Esophagus squamous epithelium (tissue), 5 donors: ENCODE data around the gene SLFN14. TPM values are rescaled to one million over a fixed set of nuclear protein-coding genes. Genes with fewer than 3 reads are reported as not detected.
"Not testable (repeated sequence)": the region's sequence is repeated elsewhere in the genome, so short reads cannot be mapped to it uniquely, and the experiment has no call there.

ENCODE experiments used
- DNase-seq: peaks from one replicate; lab custom pipeline; 2025; lab: John Stamatoyannopoulos, UW
- H3K27ac ChIP-seq, 4 donors: fragments of 200-600 bp; sonication (generic); one replicate each; pipeline ENCODE4 v1.5.1; 2016 to 2019; ENCODE audit warnings: mild to moderate bottlenecking in 1 of 4
- H3K27me3 ChIP-seq, 4 donors: fragments of 200-600 bp; sonication (generic); 1 replicate in 3 of 4; 2 replicates in 1 of 4; pipeline versions ENCODE4 v1.5.1 to v1.6.0; 2017 to 2021; ENCODE audit warnings: antibody characterized with exemption in 1 of 4
- H3K36me3 ChIP-seq, 3 donors: fragments of 200-600 bp; sonication (generic); one replicate each; pipeline ENCODE4 v1.5.1; 2016 to 2019
- H3K4me1 ChIP-seq, 3 donors: fragments of 200-600 bp; sonication (generic); one replicate each; pipeline ENCODE4 v1.5.1; 2017 to 2019
- H3K4me3 ChIP-seq, 4 donors: fragments of 200-600 bp; sonication (generic); 1 replicate in 3 of 4; 2 replicates in 1 of 4; pipeline ENCODE4 v1.5.1; 2016 to 2019; ENCODE audit warnings: mild to moderate bottlenecking in 2 of 4, moderate library complexity in 1 of 4
- H3K9me3 ChIP-seq, 3 donors: fragments of 200-600 bp; sonication (generic); one replicate each; pipeline ENCODE4 v1.5.1; 2016 to 2019
- POLR2A ChIP-seq, 4 donors: fragments of 450-650 bp; IDR thresholded peaks; one replicate each; pipeline ENCODE4 v1.6.1; 2017; ENCODE audit warnings: antibody characterized with exemption in 4 of 4, mild to moderate bottlenecking in 4 of 4, moderate library complexity in 3 of 4
- WGBS, 2 donors: methylation state at CpG; one replicate each; pipeline ENCODE4 v1.1.5; 2018; 5-methylcytosine and 5-hydroxymethylcytosine counted together
- intact Hi-C: fragments of 100-400 bp; cut with DNase I; formaldehyde crosslinking; loops from one replicate; pipeline ENCODE4 v1.15.0; 2022
- total RNA-seq, 4 donors: library from RNA; depleted of rRNA; stranded (reverse); fragments of >200 nt; gene quantifications; one replicate each; pipeline ENCODE4 v1.1.0, GENCODE V29; 2016
- TF ChIP-seq, protein P1 (sequence below), 6 experiments: fragments of 450-650 bp in 4 of 6; fragments of 200-600 bp in 2 of 6; sonication (generic) in 2 of 6; IDR thresholded peaks; one replicate each; pipeline ENCODE4 v1.5.1; 2016 to 2019; ENCODE audit warnings: antibody characterized with exemption in 6 of 6, mild to moderate bottlenecking in 4 of 6, moderate library complexity in 4 of 6
- donor health status: DM: yes; HTN: yes; CAD: no.

SLFN14 gene
- total RNA-seq, 4 donors from 2014 or later = not detected

DNA sequence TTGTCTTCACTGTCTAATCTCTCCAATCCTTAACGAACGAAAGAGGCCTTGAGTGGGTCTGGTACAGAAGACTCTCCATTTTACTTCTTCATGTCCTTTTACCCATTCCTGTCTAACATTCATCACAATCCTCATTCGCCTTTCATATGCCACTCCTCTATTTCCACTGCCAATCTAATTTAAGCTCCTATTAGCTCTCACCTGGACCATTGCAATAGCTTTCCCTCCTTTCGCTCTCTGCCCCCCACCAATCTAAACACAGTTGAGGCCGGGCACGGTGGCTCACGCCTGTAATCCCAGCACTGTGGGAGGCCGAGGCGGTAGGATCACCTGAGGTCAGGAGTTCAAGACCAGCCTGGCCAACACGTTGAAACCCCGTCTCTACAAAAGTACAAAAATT, 6.3 kb upstream of the SLFN14 start:
- intact Hi-C loops = no loop called here
- peak overlapping the region in 3 of 4 donors; percentile 68 to 91 (median 70) for H3K4me3 ChIP-seq
- DNase-seq = no peak
- no peak for TF ChIP-seq POLR2A (IDR thresholded peaks at IDR 0.05)
- TF ChIP-seq, protein P1, sequence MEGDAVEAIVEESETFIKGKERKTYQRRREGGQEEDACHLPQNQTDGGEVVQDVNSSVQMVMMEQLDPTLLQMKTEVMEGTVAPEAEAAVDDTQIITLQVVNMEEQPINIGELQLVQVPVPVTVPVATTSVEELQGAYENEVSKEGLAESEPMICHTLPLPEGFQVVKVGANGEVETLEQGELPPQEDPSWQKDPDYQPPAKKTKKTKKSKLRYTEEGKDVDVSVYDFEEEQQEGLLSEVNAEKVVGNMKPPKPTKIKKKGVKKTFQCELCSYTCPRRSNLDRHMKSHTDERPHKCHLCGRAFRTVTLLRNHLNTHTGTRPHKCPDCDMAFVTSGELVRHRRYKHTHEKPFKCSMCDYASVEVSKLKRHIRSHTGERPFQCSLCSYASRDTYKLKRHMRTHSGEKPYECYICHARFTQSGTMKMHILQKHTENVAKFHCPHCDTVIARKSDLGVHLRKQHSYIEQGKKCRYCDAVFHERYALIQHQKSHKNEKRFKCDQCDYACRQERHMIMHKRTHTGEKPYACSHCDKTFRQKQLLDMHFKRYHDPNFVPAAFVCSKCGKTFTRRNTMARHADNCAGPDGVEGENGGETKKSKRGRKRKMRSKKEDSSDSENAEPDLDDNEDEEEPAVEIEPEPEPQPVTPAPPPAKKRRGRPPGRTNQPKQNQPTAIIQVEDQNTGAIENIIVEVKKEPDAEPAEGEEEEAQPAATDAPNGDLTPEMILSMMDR (IDR thresholded peaks at IDR 0.05) = no peak
- 55 to 58% methylated on average over 7 of the region's 11 CpGs for WGBS, 2 donors
- peak overlapping the region in 2 of 4 donors; percentile 84 to 90 for H3K27ac ChIP-seq
- no peaks in the 10 kb centered on the region for H3K9me3 ChIP-seq
- H3K36me3 ChIP-seq = no peaks in the 10 kb centered on the region
- peaks cover 16 to 37% (median 22%) of the 10 kb centered on the region in 3 donors for H3K4me1 ChIP-seq
- peaks cover 0 to 7% (median 0%) of the 10 kb centered on the region in 4 donors for H3K27me3 ChIP-seq

DNA sequence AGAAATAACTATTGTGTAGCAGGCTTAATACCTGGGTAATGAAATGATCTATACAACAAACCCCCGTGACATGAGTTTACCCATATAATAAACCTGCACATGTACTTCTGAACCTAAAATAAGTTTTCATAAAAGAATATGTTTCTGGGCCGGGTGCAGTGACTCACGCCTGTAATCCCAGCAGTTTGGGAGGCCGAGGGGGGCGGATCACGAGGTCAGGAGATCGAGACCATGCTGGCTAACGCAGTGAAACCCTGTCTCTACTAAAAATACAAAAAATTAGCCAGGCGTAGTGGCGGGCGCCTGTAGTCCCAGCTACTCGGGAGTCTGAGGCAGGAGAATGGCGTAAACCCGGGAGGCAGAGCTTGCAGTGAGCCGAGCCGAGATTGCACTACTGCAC, 2.6 kb upstream of the SLFN14 start:
- H3K27me3 ChIP-seq = peaks cover 0 to 31% (median 0%) of the 10 kb centered on the region in 4 donors
- 81 to 86% methylated on average over 16 of the region's 16 CpGs for WGBS, 2 donors
- H3K9me3 ChIP-seq, DNase-seq, H3K4me3 ChIP-seq, H3K36me3 ChIP-seq, intact Hi-C loops, H3K27ac ChIP-seq, H3K4me1 ChIP-seq: not testable (repeated sequence)

DNA sequence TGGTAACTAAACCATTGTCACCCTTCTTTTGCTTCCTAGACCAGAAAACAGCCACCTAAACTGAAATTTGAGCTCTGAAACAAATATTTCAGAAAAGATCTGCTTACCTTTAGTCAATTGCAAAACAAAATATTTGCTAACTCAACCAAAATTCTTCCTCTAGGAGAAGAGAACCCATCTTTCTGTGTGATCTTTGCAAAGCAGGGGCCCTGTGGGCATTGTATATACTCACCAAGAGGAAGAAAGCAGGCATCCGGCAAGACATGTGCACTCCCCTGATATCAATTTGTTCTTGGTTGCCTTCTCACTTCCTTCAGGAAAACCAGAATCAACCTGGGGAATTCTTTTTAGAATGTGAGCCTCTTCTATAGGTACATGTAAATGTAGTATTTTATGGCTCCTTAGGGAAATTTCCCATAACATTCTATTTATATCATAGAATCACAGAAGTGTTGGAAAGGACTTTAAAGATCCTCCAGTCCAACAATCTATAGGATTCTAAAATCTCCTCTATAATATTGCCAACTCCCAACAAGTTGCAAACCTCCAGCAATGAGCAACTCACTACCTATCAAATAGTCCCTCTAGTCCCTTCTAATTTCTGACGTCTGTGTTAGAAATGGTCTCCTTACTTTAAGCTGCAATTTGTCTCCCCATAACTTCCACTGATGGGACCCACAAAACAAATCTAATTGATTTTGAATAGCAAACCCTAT, 966 bp downstream of the SLFN14 start:
- intact Hi-C loops = no loop called here
- H3K4me3 ChIP-seq = no peak overlapping the region
- no peak overlapping the region for H3K27ac ChIP-seq
- no peaks in the 10 kb centered on the region for H3K9me3 ChIP-seq
- TF ChIP-seq, protein P1 (IDR thresholded peaks at IDR 0.05) = no peak
- TF ChIP-seq POLR2A (IDR thresholded peaks at IDR 0.05) = no peak
- no peaks in the 10 kb centered on the region for H3K36me3 ChIP-seq
- WGBS, 2 donors = 53 to 74% methylated on average over 2 of the region's 2 CpGs
- no peak for DNase-seq
- H3K4me1 ChIP-seq = no peaks in the 10 kb centered on the region
- H3K27me3 ChIP-seq = peaks cover 0 to 57% (median 0%) of the 10 kb centered on the region in 4 donors

DNA sequence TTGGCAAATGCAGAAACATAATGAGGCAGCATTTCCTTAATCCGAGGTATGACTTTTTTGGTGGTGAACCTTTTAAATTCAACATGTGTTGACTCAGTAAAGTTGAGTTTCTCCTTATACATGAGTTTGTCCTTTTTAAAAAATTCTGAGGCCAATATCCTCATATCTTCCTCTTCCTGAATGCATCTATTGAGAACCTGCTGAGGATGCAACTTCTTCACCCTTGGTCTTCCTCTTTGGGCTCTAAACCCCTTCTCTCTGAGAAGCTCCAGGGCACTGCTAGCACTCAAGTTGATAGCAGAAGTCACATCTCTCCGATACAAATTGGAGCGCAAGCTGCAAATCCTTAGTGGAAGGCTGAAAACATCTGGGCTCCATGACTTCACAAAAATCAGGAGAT, 3.3 kb downstream of the SLFN14 start:
- no peak overlapping the region for H3K27ac ChIP-seq
- TF ChIP-seq, protein P1 (IDR thresholded peaks at IDR 0.05) = no peak
- TF ChIP-seq POLR2A (IDR thresholded peaks at IDR 0.05) = no peak
- no peak for DNase-seq
- no peaks in the 10 kb centered on the region for H3K9me3 ChIP-seq
- no peaks in the 10 kb centered on the region for H3K4me1 ChIP-seq
- H3K36me3 ChIP-seq = no peaks in the 10 kb centered on the region
- intact Hi-C loops = no loop called here
- H3K4me3 ChIP-seq = no peak overlapping the region
- H3K27me3 ChIP-seq = peaks cover 0 to 71% (median 0%) of the 10 kb centered on the region in 4 donors
- WGBS, 2 donors = 77 to 93% methylated on average over 3 of the region's 3 CpGs

DNA sequence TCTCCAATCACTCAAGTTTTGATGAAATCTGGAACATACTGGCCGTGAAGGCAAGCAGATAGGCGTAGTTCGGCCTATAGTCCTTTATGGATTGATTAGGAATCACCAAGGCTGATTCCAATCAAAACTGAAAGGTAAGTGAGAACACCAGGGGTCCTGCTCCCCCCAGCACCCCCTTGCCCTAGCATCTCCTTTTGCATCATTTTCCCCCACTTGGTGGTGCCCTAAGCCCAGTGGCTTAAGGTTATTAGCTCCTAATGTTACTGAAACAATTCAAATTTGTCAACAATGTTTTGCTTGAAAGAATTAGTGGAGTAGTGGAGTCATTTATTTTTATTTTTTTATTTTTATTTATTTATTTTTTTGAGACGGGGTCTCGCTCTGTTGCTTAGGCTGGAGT, 4.9 kb downstream of the SLFN14 start:
- intact Hi-C loops = no loop called here
- no peaks in the 10 kb centered on the region for H3K36me3 ChIP-seq
- peaks cover 0 to 74% (median 0%) of the 10 kb centered on the region in 4 donors for H3K27me3 ChIP-seq
- no peaks in the 10 kb centered on the region for H3K9me3 ChIP-seq
- H3K4me3 ChIP-seq = no peak overlapping the region
- TF ChIP-seq, protein P1 (IDR thresholded peaks at IDR 0.05) = peak in 1 of 6 experiments; percentile 7
- TF ChIP-seq POLR2A (IDR thresholded peaks at IDR 0.05) = no peak
- no peaks in the 10 kb centered on the region for H3K4me1 ChIP-seq
- DNase-seq = no peak
- WGBS, 2 donors = 75 to 80% methylated on average over 5 of the region's 5 CpGs
- no peak overlapping the region for H3K27ac ChIP-seq
